Activated naive CD8-positive, alpha-beta T cell (primary cell): Measurements from ENCODE around the gene NDUFV1.
"Not testable (repeated sequence)": the region's sequence is repeated elsewhere in the genome, so short reads cannot be mapped to it uniquely, and the experiment has no call there.

Experiments used
- H3K27ac Mint-ChIP-seq: one replicate; pipeline ENCODE4 v1.8.0; 2021; ENCODE audit warnings: mixed read lengths
- H3K27me3 Mint-ChIP-seq: one replicate; pipeline ENCODE4 v1.8.0; 2021; ENCODE audit warnings: mixed read lengths
- H3K36me3 Mint-ChIP-seq: one replicate; pipeline ENCODE4 v1.8.0; 2021; ENCODE audit warnings: mixed read lengths
- H3K4me1 Mint-ChIP-seq: one replicate; pipeline ENCODE4 v1.8.0; 2021; ENCODE audit warnings: low read depth, mixed read lengths
- H3K4me3 Mint-ChIP-seq: one replicate; pipeline ENCODE4 v1.8.0; 2021; ENCODE audit warnings: mild to moderate bottlenecking, mixed read lengths
- H3K9me3 Mint-ChIP-seq: one replicate; pipeline ENCODE4 v1.8.0; 2021; ENCODE audit warnings: low read depth, mixed read lengths

The NDUFV1 gene

GRCh38 chr11:67599149-67599548, 7.6 kb upstream of the NDUFV1 start:
- H3K27ac Mint-ChIP-seq, result no peak overlapping the region
- H3K4me3 Mint-ChIP-seq, result no peak overlapping the region
- H3K4me1 Mint-ChIP-seq, result no peaks in the 10 kb centered on the region
- no peaks in the 10 kb centered on the region for H3K9me3 Mint-ChIP-seq
- H3K36me3 Mint-ChIP-seq, result no peaks in the 10 kb centered on the region
- peaks cover 10% of the 10 kb centered on the region for H3K27me3 Mint-ChIP-seq

- no peak overlapping the region for H3K27ac Mint-ChIP-seq
- H3K4me3 Mint-ChIP-seq, result no peak overlapping the region
These were observed 6.3 kb upstream of the NDUFV1 start for GRCh38 chr11:67600324-67601029.

DNA sequence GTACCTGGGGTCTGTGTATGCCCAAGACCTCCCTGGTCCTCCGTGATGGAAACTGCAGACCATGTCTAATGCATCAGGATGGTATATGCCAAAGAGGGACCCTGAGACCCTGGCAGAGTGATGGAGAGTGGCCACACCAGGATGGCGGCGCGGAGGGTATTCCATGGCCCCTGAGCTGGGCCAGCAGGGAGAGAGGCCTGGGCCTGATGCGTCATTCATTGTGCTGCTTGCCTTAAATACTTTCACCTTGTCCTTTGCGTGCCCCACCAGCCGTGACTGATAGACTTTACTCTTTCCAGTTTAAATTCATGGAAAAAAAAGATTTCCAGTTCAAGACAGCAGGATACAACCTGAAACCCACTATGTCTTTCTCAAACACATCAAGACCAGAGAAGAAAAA, 5.6 kb upstream of the NDUFV1 start:
- H3K36me3 Mint-ChIP-seq, result no peaks in the 10 kb centered on the region
- H3K27ac Mint-ChIP-seq, result no peak overlapping the region
- H3K9me3 Mint-ChIP-seq, result no peaks in the 10 kb centered on the region
- H3K4me1 Mint-ChIP-seq, result peaks cover 4% of the 10 kb centered on the region
- peaks cover 10% of the 10 kb centered on the region for H3K27me3 Mint-ChIP-seq
- H3K4me3 Mint-ChIP-seq, result no peak overlapping the region

More at GRCh38 chr11:67600324-67601029, 6.3 kb upstream of the NDUFV1 start:
- H3K9me3 Mint-ChIP-seq, result no peaks in the 10 kb centered on the region
- no peaks in the 10 kb centered on the region for H3K36me3 Mint-ChIP-seq
- H3K4me1 Mint-ChIP-seq, result peaks cover under 1% of the 10 kb centered on the region
- H3K27me3 Mint-ChIP-seq, result peaks cover 10% of the 10 kb centered on the region

DNA sequence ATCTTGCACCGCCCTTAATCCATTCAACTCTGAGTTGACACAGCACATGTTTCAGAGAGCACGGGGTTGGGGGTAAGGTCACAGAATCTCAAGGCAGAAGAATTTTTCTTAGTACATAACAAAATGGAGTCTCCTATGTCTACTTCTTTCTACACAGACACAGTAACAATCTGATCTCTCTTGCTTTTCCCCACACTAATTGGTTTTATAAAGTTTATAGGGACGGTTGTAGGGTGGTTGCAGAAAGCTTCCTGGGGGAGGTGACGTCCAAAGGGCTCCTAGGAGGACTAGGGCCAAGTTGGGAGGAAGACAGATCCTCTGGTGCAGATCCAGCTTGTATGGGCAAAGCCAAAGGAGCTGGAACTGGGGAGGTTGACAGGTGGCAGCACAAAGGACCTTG, 2.6 kb upstream of the NDUFV1 start:
- Mint-ChIP-seq H3K4me3 (peak overlapping the region; percentile 70), H3K4me1 (peaks cover 18% of the 10 kb centered on the region)
- not testable (repeated sequence) for H3K36me3 Mint-ChIP-seq, H3K27me3 Mint-ChIP-seq, H3K9me3 Mint-ChIP-seq, H3K27ac Mint-ChIP-seq

GRCh38 chr11:67604815-67605214, 1.9 kb upstream of the NDUFV1 start:
- H3K9me3 Mint-ChIP-seq, result no peaks in the 10 kb centered on the region

GRCh38 chr11:67605231-67606011, 1.3 kb upstream of the NDUFV1 start:
- H3K36me3 Mint-ChIP-seq, result no peaks in the 10 kb centered on the region
- peaks cover 18% of the 10 kb centered on the region for H3K4me1 Mint-ChIP-seq
- peak overlapping the region; percentile 70 for H3K27ac Mint-ChIP-seq
- peak overlapping the region; percentile 73 for H3K4me3 Mint-ChIP-seq
- H3K9me3 Mint-ChIP-seq, result no peaks in the 10 kb centered on the region
- H3K27me3 Mint-ChIP-seq, result peaks cover 7% of the 10 kb centered on the region

More at GRCh38 chr11:67604815-67605214, 1.9 kb upstream of the NDUFV1 start:
- H3K36me3 Mint-ChIP-seq, result no peaks in the 10 kb centered on the region
- H3K27me3 Mint-ChIP-seq, result peaks cover 10% of the 10 kb centered on the region
- H3K27ac Mint-ChIP-seq, result no peak overlapping the region
- peaks cover 18% of the 10 kb centered on the region for H3K4me1 Mint-ChIP-seq
- H3K4me3 Mint-ChIP-seq, result peak overlapping the region; percentile 70

DNA sequence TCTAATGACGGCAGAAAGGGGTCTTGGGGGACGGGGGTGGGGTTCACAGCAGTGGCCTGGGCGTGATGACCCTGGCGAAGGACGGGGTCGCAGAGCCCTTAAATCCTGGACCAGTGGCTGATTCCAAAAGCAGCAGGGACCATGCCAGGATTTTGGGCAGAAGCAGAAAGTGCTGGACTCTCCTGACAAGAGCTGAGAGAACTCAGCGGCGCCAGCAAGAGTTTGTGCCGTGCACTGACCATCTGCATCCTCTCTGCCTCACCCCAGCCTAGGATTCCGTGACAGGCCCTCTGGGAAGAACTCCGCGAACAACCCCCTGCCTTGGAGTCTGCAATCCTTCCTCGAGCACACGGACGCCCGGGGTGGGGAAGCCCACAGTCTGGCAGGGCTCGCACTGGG, 644 bp upstream of the NDUFV1 start:
- peaks cover 18% of the 10 kb centered on the region for H3K4me1 Mint-ChIP-seq
- peak overlapping the region; percentile 88 for H3K27ac Mint-ChIP-seq
- H3K27me3 Mint-ChIP-seq, result peaks cover 7% of the 10 kb centered on the region
- peak overlapping the region; percentile 94 for H3K4me3 Mint-ChIP-seq
- H3K9me3 Mint-ChIP-seq, result no peaks in the 10 kb centered on the region
- no peaks in the 10 kb centered on the region for H3K36me3 Mint-ChIP-seq

DNA sequence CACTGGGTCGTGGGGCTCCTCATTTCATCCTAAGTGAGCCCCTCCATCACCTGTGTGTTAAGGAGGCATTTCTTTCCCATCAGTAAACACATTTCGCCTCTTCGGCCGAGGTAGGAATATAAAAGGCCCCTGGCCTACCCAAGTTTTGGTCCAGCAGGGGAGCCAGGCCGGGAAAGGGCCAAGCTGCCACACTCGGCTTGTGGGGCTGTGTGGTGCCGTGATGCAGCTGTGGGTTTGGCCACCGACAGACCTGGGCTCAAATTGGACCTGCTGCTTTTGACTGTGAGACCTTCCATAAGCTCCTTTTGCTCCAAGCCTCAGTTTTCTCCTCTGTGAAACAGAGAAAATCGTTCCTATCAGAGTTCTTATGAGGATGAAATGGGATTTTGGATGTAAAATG, 771 bp downstream of the NDUFV1 start:
- Mint-ChIP-seq H3K36me3 (no peaks in the 10 kb centered on the region), H3K4me3 (peak overlapping the region; percentile 94), H3K4me1 (peaks cover 18% of the 10 kb centered on the region), H3K9me3 (no peaks in the 10 kb centered on the region), H3K27me3 (peaks cover 5% of the 10 kb centered on the region), H3K27ac (peak overlapping the region; percentile 85)

GRCh38 chr11:67608486-67608885, 1.8 kb downstream of the NDUFV1 start:
- H3K27ac Mint-ChIP-seq, result peak overlapping the region; percentile 61
- peaks cover 24% of the 10 kb centered on the region for H3K4me1 Mint-ChIP-seq
- H3K9me3 Mint-ChIP-seq, result no peaks in the 10 kb centered on the region
- no peaks in the 10 kb centered on the region for H3K36me3 Mint-ChIP-seq
- H3K27me3 Mint-ChIP-seq, result no peaks in the 10 kb centered on the region
- peak overlapping the region; percentile 94 for H3K4me3 Mint-ChIP-seq

GRCh38 chr11:67609316-67609715, 2.6 kb downstream of the NDUFV1 start:
- Mint-ChIP-seq H3K36me3 (no peaks in the 10 kb centered on the region), H3K9me3 (no peaks in the 10 kb centered on the region), H3K27me3 (no peaks in the 10 kb centered on the region), H3K4me1 (peaks cover 32% of the 10 kb centered on the region), H3K4me3 (peak overlapping the region; percentile 35), H3K27ac (no peak overlapping the region)

- Mint-ChIP-seq H3K36me3 (no peaks in the 10 kb centered on the region), H3K27ac (peak overlapping the region; percentile 22), H3K27me3 (no peaks in the 10 kb centered on the region), H3K4me3 (no peak overlapping the region), H3K4me1 (peaks cover 40% of the 10 kb centered on the region), H3K9me3 (no peaks in the 10 kb centered on the region)
These were observed 3.6 kb downstream of the NDUFV1 start for GRCh38 chr11:67610302-67610868.

- Mint-ChIP-seq H3K27ac (no peak overlapping the region), H3K36me3 (no peaks in the 10 kb centered on the region), H3K9me3 (no peaks in the 10 kb centered on the region), H3K4me1 (peaks cover 36% of the 10 kb centered on the region), H3K27me3 (no peaks in the 10 kb centered on the region), H3K4me3 (no peak overlapping the region)
These were observed 4.4 kb downstream of the NDUFV1 start for GRCh38 chr11:67611165-67611564.

GRCh38 chr11:67611704-67612587, 5.2 kb downstream of the NDUFV1 start:
- Mint-ChIP-seq H3K36me3 (no peaks in the 10 kb centered on the region), H3K9me3 (no peaks in the 10 kb centered on the region), H3K27ac (peak overlapping the region; percentile 16), H3K4me3 (no peak overlapping the region), H3K4me1 (peaks cover 35% of the 10 kb centered on the region), H3K27me3 (no peaks in the 10 kb centered on the region)

- Mint-ChIP-seq H3K4me3 (no peak overlapping the region), H3K4me1 (peaks cover 34% of the 10 kb centered on the region), H3K36me3 (no peaks in the 10 kb centered on the region), H3K27me3 (no peaks in the 10 kb centered on the region), H3K27ac (peak overlapping the region; percentile 97), H3K9me3 (no peaks in the 10 kb centered on the region)
These were observed 6.0 kb downstream of the NDUFV1 start for GRCh38 chr11:67612751-67613150.
